ENCODE results near the gene TSPAN32.

The TSPAN32 gene

GRCh38 chr11:2318707-2319106, 16.9 kb downstream of the TSPAN32 start:
- TF ChIP-seq SPI1 (IDR thresholded peaks at IDR 0.05; ENCODE audit: borderline replicate concordance, low read depth) (no peak), POLR2AphosphoS5 (IDR thresholded peaks at IDR 0.05; ENCODE audit: low read depth) (peak; percentile 75; the same call in 1 of the 2 replicates)

GRCh38 chr11:2319791-2320472, 18.1 kb downstream of the TSPAN32 start:
- H3K4me3 ChIP-seq (replicated peaks; ENCODE audit: insufficient read depth, low read length) = no peak overlapping the region
- no peak overlapping the region for H3K27ac ChIP-seq (replicated peaks)
- TF ChIP-seq CTCF (IDR thresholded peaks at IDR 0.05; ENCODE audit: insufficient read depth, low read length) (no peak), REST (IDR thresholded peaks at IDR 0.05; ENCODE audit: insufficient replicate concordance, low read depth) (no peak), GABPA (IDR thresholded peaks at IDR 0.05; ENCODE audit: low read depth) (no peak), SPI1 (IDR thresholded peaks at IDR 0.05; ENCODE audit: borderline replicate concordance, low read depth) (no peak), POLR2AphosphoS5 (IDR thresholded peaks at IDR 0.05; ENCODE audit: low read depth) (peak; percentile 80)
- DNase-seq (ENCODE audit: low read depth in 1 of 2, low spot score in 1 of 2) = no peak
- H3K27me3 ChIP-seq (ENCODE audit: insufficient read depth, poor library complexity, severe bottlenecking) = peaks cover 2% of the 10 kb centered on the region

More at GRCh38 chr11:2318707-2319106, 16.9 kb downstream of the TSPAN32 start:
- Histone ChIP-seq H3K27me3 (ENCODE audit: insufficient read depth, poor library complexity, severe bottlenecking) (peaks cover 2% of the 10 kb centered on the region), H3K4me3 (replicated peaks; ENCODE audit: insufficient read depth, low read length) (no peak overlapping the region), H3K27ac (replicated peaks) (no peak overlapping the region)
- DNase-seq (ENCODE audit: low read depth in 1 of 2, low spot score in 1 of 2) = no peak

- Histone ChIP-seq H3K27me3 (ENCODE audit: insufficient read depth, poor library complexity, severe bottlenecking) (peaks cover 2% of the 10 kb centered on the region), H3K27ac (replicated peaks) (no peak overlapping the region), H3K4me3 (replicated peaks; ENCODE audit: insufficient read depth, low read length) (no peak overlapping the region)
- TF ChIP-seq POLR2AphosphoS5 (IDR thresholded peaks at IDR 0.05; ENCODE audit: low read depth) (no peak; the same call in 1 of the 2 replicates), CTCF (IDR thresholded peaks at IDR 0.05; ENCODE audit: insufficient read depth, low read length) (no peak), GABPA (IDR thresholded peaks at IDR 0.05; ENCODE audit: low read depth) (no peak), REST (IDR thresholded peaks at IDR 0.05; ENCODE audit: insufficient replicate concordance, low read depth) (no peak), SPI1 (IDR thresholded peaks at IDR 0.05; ENCODE audit: borderline replicate concordance, low read depth) (no peak)
- DNase-seq (ENCODE audit: low read depth in 1 of 2, low spot score in 1 of 2) = no peak
Observed at GRCh38 chr11:2320568-2321310, 18.9 kb downstream of the TSPAN32 start.

DNA sequence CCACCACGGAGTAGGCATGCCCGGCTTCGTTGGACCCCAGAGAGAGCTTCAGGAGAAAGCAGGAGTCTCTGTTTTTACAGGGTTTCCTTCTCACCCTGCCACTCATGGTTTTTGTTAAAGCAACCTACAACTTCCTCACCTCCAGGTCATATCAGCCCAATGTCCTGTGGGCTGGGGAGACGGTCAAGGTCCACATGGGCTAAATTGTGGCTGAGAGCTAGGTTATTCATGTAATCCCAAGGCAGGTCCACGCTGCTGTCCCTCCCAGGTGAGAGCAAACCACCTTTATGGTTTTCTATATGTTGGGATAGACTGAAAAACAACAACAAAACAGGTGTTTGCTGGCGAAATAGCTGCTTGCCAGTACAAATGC, 19.5 kb downstream of the TSPAN32 start:
- H3K27ac ChIP-seq (replicated peaks) = no peak overlapping the region
- DNase-seq (ENCODE audit: low read depth in 1 of 2, low spot score in 1 of 2) = no peak
- no peak overlapping the region for H3K4me3 ChIP-seq (replicated peaks; ENCODE audit: insufficient read depth, low read length)
- no peak for TF ChIP-seq CTCF (IDR thresholded peaks at IDR 0.05; ENCODE audit: insufficient read depth, low read length)
- TF ChIP-seq POLR2AphosphoS5 (IDR thresholded peaks at IDR 0.05; ENCODE audit: low read depth) = no peak
- TF ChIP-seq SPI1 (IDR thresholded peaks at IDR 0.05; ENCODE audit: borderline replicate concordance, low read depth) = no peak
- no peak for TF ChIP-seq GABPA (IDR thresholded peaks at IDR 0.05; ENCODE audit: low read depth)
- no peak for TF ChIP-seq REST (IDR thresholded peaks at IDR 0.05; ENCODE audit: insufficient replicate concordance, low read depth)
- H3K27me3 ChIP-seq (ENCODE audit: insufficient read depth, poor library complexity, severe bottlenecking) = peaks cover 2% of the 10 kb centered on the region
